ENCODE data around the gene CLDN1. TPM values are rescaled to one million over a fixed set of nuclear protein-coding genes. Genes with fewer than 3 reads are reported as not detected.
"Not testable (repeated sequence)": the region's sequence is repeated elsewhere in the genome, so short reads cannot be mapped to it uniquely, and the experiment has no call there.

CLDN1 gene
- total RNA-seq, 1 donor from 2014 or later: 40.3 TPM

GRCh38 chr3:190291994-190292584, 30.2 kb downstream of the CLDN1 start:
- peak; percentile 85 for ATAC-seq

GRCh38 chr3:190289989-190290388, 32.3 kb downstream of the CLDN1 start:
- ATAC-seq: no peak

- no peak for ATAC-seq
Measured at GRCh38 chr3:190288836-190289235, 33.4 kb downstream of the CLDN1 start.

- no peak for ATAC-seq
Measured at GRCh38 chr3:190286014-190286413, 36.2 kb downstream of the CLDN1 start.

GRCh38 chr3:190281308-190282051, 40.8 kb downstream of the CLDN1 start:
- ATAC-seq: peak; percentile 31

- ATAC-seq: no peak
Measured at GRCh38 chr3:190279690-190280089, 42.6 kb downstream of the CLDN1 start.

- ATAC-seq: no peak
Measured at GRCh38 chr3:190272747-190273146, 49.5 kb downstream of the CLDN1 start.

GRCh38 chr3:190269101-190269500, 53.1 kb downstream of the CLDN1 start:
- no peak for ATAC-seq

- ATAC-seq: not testable (repeated sequence)
Measured at GRCh38 chr3:190267464-190267863, 54.8 kb downstream of the CLDN1 start.

GRCh38 chr3:190266913-190267290, 55.3 kb downstream of the CLDN1 start:
- ATAC-seq: no peak

GRCh38 chr3:190266265-190266912, 55.9 kb downstream of the CLDN1 start:
- no peak for ATAC-seq

GRCh38 chr3:190265796-190266195, 56.5 kb downstream of the CLDN1 start:
- ATAC-seq: peak; percentile 97

GRCh38 chr3:190265126-190265525, 57.1 kb downstream of the CLDN1 start:
- no peak for ATAC-seq

GRCh38 chr3:190261740-190262139, 60.5 kb downstream of the CLDN1 start:
- no peak for ATAC-seq

GRCh38 chr3:190261015-190261414, 61.2 kb downstream of the CLDN1 start:
- ATAC-seq: no peak

- no peak for ATAC-seq
Measured at GRCh38 chr3:190260301-190260700, 61.9 kb downstream of the CLDN1 start.

- no peak for ATAC-seq
Measured at GRCh38 chr3:190258634-190259033, 63.6 kb downstream of the CLDN1 start.

Other genes with a start within 250 kb of the CLDN1 start
- 15.0 TPM for gene P3H2, start 201.5 kb downstream of the CLDN1 start, total RNA-seq
- gene CLDN16, start 65.7 kb upstream of the CLDN1 start, total RNA-seq: 0.76 TPM
- gene TMEM207, start 127.5 kb upstream of the CLDN1 start, total RNA-seq: not detected
- 40.5 TPM for gene IL1RAP, start 191.6 kb upstream of the CLDN1 start, total RNA-seq

Measured in esophagus mucosa (tissue), 1 donor.